HCT116 (cell line): ENCODE data around the gene MBD3. TPM values are rescaled to one million over a fixed set of nuclear protein-coding genes. Genes with fewer than 3 reads are reported as not detected.

ENCODE experiments used
- ATAC-seq: fragments of 200-7000 bp; cut with Tn5 transposase; 2 replicates; pipeline ENCODE4 v1.9.1; 2020; ENCODE audit warnings: mild to moderate bottlenecking, moderate library complexity
- BruUV-seq: library from RNA; stranded (reverse); fragments of 400-500 nt; replicated peaks from 2 replicates; lab custom pipeline; 2021; lab: Mats Ljungman, UMichigan
- CTCF ChIA-PET: fragments of 300-600 bp; sonication (Branson Sonifier 250); formaldehyde crosslinking; loops from one replicate; lab custom pipeline; 2021; ENCODE audit warnings: antibody characterized with exemption; lab: Charles Lee
- POLR2A ChIA-PET: fragments of 300-600, 350-600 bp; sonication (Branson Sonifier 250); formaldehyde crosslinking; loops from one replicate; lab custom pipeline; 2021; ENCODE audit warnings: antibody characterized with exemption; lab: Charles Lee
- RAD21 ChIA-PET, 2 experiments: fragments of 300-600 bp; sonication (Branson Sonifier 250); formaldehyde crosslinking; loops; one replicate each; lab custom pipeline; 2023; ENCODE audit warnings: low total read pairs in 2 of 2; ENCODE audit not compliant: uncharacterized antibody in 2 of 2, unreplicated experiment in 2 of 2, low non-redundant PET in 1 of 2; lab: Charles Lee
- DNase-seq: peaks from one replicate; pipeline ENCODE4 v3.0.0-alpha.2; 2010; ENCODE audit warnings: low read depth, low spot score
- H2AFZ ChIP-seq: fragments of 200-600 bp; shearing (Covaris generic), sonication (generic); 2 replicates; pipeline ENCODE4 v1.6.1; 2017; ENCODE audit warnings: low read depth, mixed run types, mixed read lengths, antibody characterized with exemption, low read length; ENCODE audit not compliant: poor library complexity, severe bottlenecking
- H3K27ac ChIP-seq: 2 replicates; pipeline ENCODE4 v1.5.1; 2012; ENCODE audit warnings: low read depth, low read length
- H3K27me3 ChIP-seq: fragments of 200-600 bp; sonication (generic); 2 replicates; pipeline ENCODE4 v1.6.1; 2016; ENCODE audit warnings: mixed run types, low read length, mixed read lengths; ENCODE audit not compliant: insufficient read depth
- H3K36me3 ChIP-seq, 2 experiments: fragments of 200-500 bp in 1 of 2; fragments of 200-600 bp in 1 of 2; sonication (Bioruptor generic) in 1 of 2; sonication (generic) in 1 of 2; 2 replicates each; pipeline versions ENCODE4 v1.5.1 to v1.6.1; 2014 to 2016; ENCODE audit warnings: low read length in 2 of 2, inconsistent platforms in 1 of 2, mixed read lengths in 1 of 2, mixed run types in 1 of 2; ENCODE audit not compliant: insufficient read depth in 2 of 2, control insufficient read depth in 1 of 2
- H3K4me1 ChIP-seq, 2 experiments: fragments of 200-600 bp in 1 of 2; sonication (generic) in 1 of 2; 2 replicates each; pipeline versions ENCODE4 v1.5.1 to v1.6.1; 2012 to 2017; ENCODE audit warnings: low read length in 2 of 2, inconsistent platforms in 1 of 2, mild to moderate bottlenecking in 1 of 2, mixed read lengths in 1 of 2, mixed run types in 1 of 2, moderate library complexity in 1 of 2; ENCODE audit not compliant: insufficient read depth in 2 of 2, control insufficient read depth in 1 of 2
- H3K4me2 ChIP-seq: fragments of 200-600 bp; sonication (generic); 2 replicates; pipeline ENCODE4 v1.6.1; 2017; ENCODE audit warnings: mixed run types, low read length, mixed read lengths
- H3K4me3 ChIP-seq, 2 experiments: fragments of 200-600 bp in 1 of 2; sonication (generic) in 1 of 2; replicated peaks in 1 of 2; 2 replicates each; pipeline ENCODE4 v1.5.1; 2011 to 2016; ENCODE audit warnings: low read length in 2 of 2, control low read depth in 1 of 2, low read depth in 1 of 2, mild to moderate bottlenecking in 1 of 2, mixed read lengths in 1 of 2, mixed run types in 1 of 2
- H3K79me2 ChIP-seq: fragments of 200-600 bp; sonication (generic); 2 replicates; pipeline ENCODE4 v1.6.1; 2017; ENCODE audit warnings: mild to moderate bottlenecking, mixed run types, low read length, moderate library complexity, mixed read lengths; ENCODE audit not compliant: insufficient read depth
- H3K9ac ChIP-seq: fragments of 200-600 bp; sonication (generic); 2 replicates; pipeline ENCODE4 v1.6.1; 2016; ENCODE audit warnings: low read length, mixed read lengths
- H3K9me2 ChIP-seq: fragments of 200-600 bp; sonication (generic), shearing (Covaris generic); 2 replicates; pipeline ENCODE4 v1.6.1; 2017; ENCODE audit warnings: mixed run types, mild to moderate bottlenecking, moderate library complexity; ENCODE audit not compliant: insufficient read depth
- H3K9me3 ChIP-seq, 2 experiments: fragments of 200-500 bp in 1 of 2; fragments of 200-600 bp in 1 of 2; sonication (Bioruptor generic) in 1 of 2; sonication (generic) in 1 of 2; 2 replicates each; pipeline ENCODE4 v1.6.1; 2014 to 2017; ENCODE audit warnings: low read length in 2 of 2, mixed read lengths in 2 of 2, inconsistent platforms in 1 of 2, low read depth in 1 of 2, mild to moderate bottlenecking in 1 of 2, mixed run types in 1 of 2, moderate library complexity in 1 of 2; ENCODE audit not compliant: control insufficient read depth in 1 of 2, insufficient read depth in 1 of 2
- H4K20me1 ChIP-seq: fragments of 200-600 bp; sonication (generic), shearing (Covaris generic); 2 replicates; pipeline ENCODE4 v1.6.1; 2017; ENCODE audit warnings: mixed run types, mild to moderate bottlenecking, moderate library complexity; ENCODE audit not compliant: insufficient read depth
- ATF3 ChIP-seq: IDR thresholded peaks from 2 replicates; pipeline ENCODE4 v1.6.1; 2012
- CBX3 ChIP-seq: IDR thresholded peaks from 2 replicates; pipeline ENCODE4 v1.6.1; 2012; ENCODE audit warnings: low read depth
- CEBPB ChIP-seq: IDR thresholded peaks from 2 replicates; pipeline ENCODE4 v1.6.1; 2012; ENCODE audit warnings: low read depth
- CTCF ChIP-seq, 3 experiments: fragments of 200-600 bp in 1 of 3; sonication (generic) in 1 of 3; IDR thresholded peaks in 2 of 3; conservative IDR thresholded peaks in 1 of 3; 2 replicates each; pipeline ENCODE4 v1.5.1; 2012 to 2017; ENCODE audit warnings: low read depth in 2 of 3, low read length in 2 of 3, antibody characterized with exemption in 1 of 3, borderline replicate concordance in 1 of 3, control low read depth in 1 of 3, mild to moderate bottlenecking in 1 of 3, mixed read lengths in 1 of 3, mixed run types in 1 of 3, moderate library complexity in 1 of 3; ENCODE audit not compliant: insufficient read depth in 1 of 3
- EGR1 ChIP-seq: IDR thresholded peaks from 2 replicates; pipeline ENCODE4 v1.6.1; 2012; ENCODE audit warnings: low read depth
- ELF1 ChIP-seq: IDR thresholded peaks from 2 replicates; pipeline ENCODE4 v1.6.1; 2012; ENCODE audit warnings: low read depth, borderline replicate concordance
- EZH2 ChIP-seq: fragments of 200-600 bp; sonication (generic); IDR thresholded peaks from 2 replicates; pipeline ENCODE4 v1.6.1; 2017; ENCODE audit warnings: antibody characterized with exemption, mixed run types
- FOSL1 ChIP-seq: IDR thresholded peaks from 2 replicates; pipeline ENCODE4 v1.6.1; 2012; ENCODE audit warnings: low read depth
- JUND ChIP-seq: IDR thresholded peaks from 2 replicates; pipeline ENCODE4 v1.6.1; 2012
- MAX ChIP-seq: IDR thresholded peaks from 2 replicates; pipeline ENCODE4 v1.6.1; 2012
- POLR2AphosphoS5 ChIP-seq: IDR thresholded peaks from 2 replicates; pipeline ENCODE4 v1.6.1; 2011; ENCODE audit warnings: mild to moderate bottlenecking, low read depth, low read length, moderate library complexity
- RAD21 ChIP-seq: IDR thresholded peaks from 2 replicates; pipeline ENCODE4 v1.6.1; 2012; ENCODE audit warnings: low read depth, mild to moderate bottlenecking
- SIN3A ChIP-seq: IDR thresholded peaks from 2 replicates; pipeline ENCODE4 v1.6.1; 2012; ENCODE audit warnings: low read depth
- SP1 ChIP-seq: IDR thresholded peaks from 2 replicates; pipeline ENCODE4 v1.6.1; 2012; ENCODE audit warnings: low read depth
- SRF ChIP-seq: IDR thresholded peaks from 2 replicates; pipeline ENCODE4 v1.6.1; 2012; ENCODE audit warnings: low read depth
- TCF7L2 ChIP-seq: IDR thresholded peaks from 2 replicates; pipeline ENCODE4 v1.7.0; 2011; ENCODE audit warnings: borderline replicate concordance, inconsistent platforms; ENCODE audit not compliant: insufficient read depth, insufficient read length; ENCODE audit errors: extremely low read depth
- YY1 ChIP-seq: IDR thresholded peaks from 2 replicates; pipeline ENCODE4 v1.6.1; 2011; ENCODE audit warnings: low read length, low read depth, moderate library complexity, mild to moderate bottlenecking; ENCODE audit not compliant: insufficient replicate concordance; ENCODE audit errors: extremely low read depth
- intact Hi-C: fragments of 100-400 bp; cut with micrococcal nuclease; formaldehyde crosslinking; loops from 2 replicates; pipeline ENCODE4 v1.10.0; 2022
- total RNA-seq: library from RNA; stranded (reverse); gene quantifications from one replicate; pipeline ENCODE4 v1.2.1, GENCODE V29; 2021; ENCODE audit not compliant: unreplicated experiment

Gene MBD3
- total RNA-seq, 1 experiment from 2014 or later = 85.7 TPM

GRCh38 chr19:1610579-1610978 is 17.9 kb upstream of the MBD3 start:
- H3K27ac ChIP-seq = no peak overlapping the region
- peaks cover 20 to 26% of the 10 kb centered on the region in 2 experiments; a peak in 3 of 4 replicates for H3K36me3 ChIP-seq
- BruUV-seq = no TSS peak
- H3K9me3 ChIP-seq = no peaks in the 10 kb centered on the region
- no peak for ATAC-seq
- no peaks in the 10 kb centered on the region for H4K20me1 ChIP-seq
- H3K4me2 ChIP-seq = no peak overlapping the region
- H3K27me3 ChIP-seq = no peaks in the 10 kb centered on the region
- CTCF ChIA-PET = no interaction called here
- no peak for DNase-seq
- RAD21 ChIA-PET = no interaction called here
- no peak overlapping the region for H2AFZ ChIP-seq
- peaks cover 7 to 28% of the 10 kb centered on the region in 2 experiments; a peak in 3 of 4 replicates for H3K4me1 ChIP-seq
- H3K79me2 ChIP-seq = no peaks in the 10 kb centered on the region
- TF ChIP-seq CBX3 (no peak), FOSL1 (no peak), ATF3 (no peak), SRF (no peak), CEBPB (no peak), POLR2AphosphoS5 (no peak), RAD21 (no peak), ELF1 (no peak), EZH2 (no peak), JUND (no peak), SIN3A (no peak), CTCF (IDR thresholded peaks at IDR 0.05 in 2 of 3, conservative IDR thresholded peaks at IDR 0.05 in 1 of 3; ENCODE audit: borderline replicate concordance in 1 of 3, insufficient read depth in 1 of 3, low read depth in 2 of 3, low read length in 2 of 3) (no peak), YY1 (no peak), MAX (no peak), TCF7L2 (no peak), EGR1 (no peak), SP1 (no peak)
- no peak overlapping the region for H3K9ac ChIP-seq
- H3K4me3 ChIP-seq = no peak overlapping the region
- intact Hi-C loops = no loop called here
- no peaks in the 10 kb centered on the region for H3K9me2 ChIP-seq
- POLR2A ChIA-PET = no interaction called here
